Measurements from ENCODE around the gene MT1A. TPM values are rescaled to one million over a fixed set of nuclear protein-coding genes. Genes with fewer than 3 reads are reported as not detected.

The MT1A gene
- total RNA-seq, 1 donor from 2014 or later: 2.1 TPM

DNA sequence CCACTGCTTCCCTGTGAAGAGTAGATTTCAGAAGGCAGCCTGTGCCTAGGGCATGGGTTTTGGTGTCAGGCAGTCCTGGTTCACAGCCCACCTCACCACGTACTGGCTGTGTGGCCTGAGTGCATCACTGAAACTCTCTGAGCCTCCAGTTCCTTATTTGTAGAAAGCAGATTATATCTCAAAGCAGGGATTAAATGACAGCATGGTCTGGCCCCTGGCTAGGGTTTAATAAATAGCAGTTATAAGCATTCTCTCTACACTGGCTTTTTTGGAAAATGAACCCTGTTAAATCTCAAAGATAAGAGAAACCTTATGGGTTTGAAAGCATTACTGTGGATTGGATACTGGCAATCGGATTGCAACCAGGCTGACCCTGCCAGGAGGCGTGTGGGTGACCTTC, 8.9 kb upstream of the MT1A start:
- Mint-ChIP-seq H3K4me3 (no peak overlapping the region), H3K4me1 (peaks cover 36% of the 10 kb centered on the region), H3K9me3 (no peaks in the 10 kb centered on the region), H3K27ac (no peak overlapping the region), H3K36me3 (ENCODE audit: low read depth) (no peaks in the 10 kb centered on the region), H3K27me3 (peaks cover 45% of the 10 kb centered on the region)
- intact Hi-C loops (cut with micrococcal nuclease): no loop called here
- no peak for DNase-seq

DNA sequence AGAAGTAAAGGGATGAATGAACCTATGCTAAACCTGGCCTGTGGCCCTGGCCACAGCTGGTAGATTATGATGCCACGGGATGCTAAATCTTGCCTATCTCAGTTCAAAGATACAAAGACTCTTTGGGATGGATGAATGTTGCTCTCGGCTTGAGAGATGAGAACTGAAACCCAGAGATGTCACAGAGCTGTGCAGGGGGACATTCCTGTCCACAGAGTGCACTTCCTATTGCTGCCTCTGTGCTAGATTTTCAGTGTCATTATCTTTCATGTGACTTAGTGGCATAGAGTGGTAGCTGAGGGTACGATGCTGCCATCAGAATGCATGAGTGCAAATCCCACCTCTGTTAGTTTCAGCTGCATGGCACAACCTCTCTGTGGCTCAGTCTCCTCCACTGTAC, 8.3 kb upstream of the MT1A start:
- H3K36me3 Mint-ChIP-seq (ENCODE audit: low read depth): peaks cover 3% of the 10 kb centered on the region
- DNase-seq: no peak
- intact Hi-C loops (cut with micrococcal nuclease): no loop called here
- peaks cover 51% of the 10 kb centered on the region for H3K27me3 Mint-ChIP-seq
- no peaks in the 10 kb centered on the region for H3K9me3 Mint-ChIP-seq
- peaks cover 37% of the 10 kb centered on the region for H3K4me1 Mint-ChIP-seq
- no peak overlapping the region for H3K27ac Mint-ChIP-seq
- H3K4me3 Mint-ChIP-seq: no peak overlapping the region

DNA sequence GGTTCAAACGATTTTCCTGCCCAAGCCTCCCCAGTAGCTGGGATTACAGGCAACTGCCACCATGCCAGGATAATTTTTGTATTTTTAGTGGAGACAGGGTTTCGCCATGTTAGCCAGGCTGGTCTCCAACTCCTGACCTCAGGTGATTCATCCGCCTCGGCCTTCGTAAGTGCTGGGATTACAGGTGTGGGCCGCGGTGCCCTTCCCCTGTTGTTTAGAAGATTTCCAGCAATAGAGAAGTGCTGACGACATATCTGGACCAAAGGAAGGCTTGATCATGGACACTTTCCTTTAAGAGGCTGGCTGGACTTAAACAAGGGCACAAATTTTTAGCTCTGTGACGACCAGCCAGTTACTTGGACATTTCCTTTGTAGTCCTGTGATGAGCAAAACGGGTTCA, 7.3 kb upstream of the MT1A start:
- H3K9me3 Mint-ChIP-seq: no peaks in the 10 kb centered on the region
- no peak for DNase-seq
- H3K27ac Mint-ChIP-seq: no peak overlapping the region
- peaks cover 35% of the 10 kb centered on the region for H3K4me1 Mint-ChIP-seq
- H3K36me3 Mint-ChIP-seq (ENCODE audit: low read depth): peaks cover 3% of the 10 kb centered on the region
- intact Hi-C loops (cut with micrococcal nuclease): no loop called here
- no peak overlapping the region for H3K4me3 Mint-ChIP-seq
- H3K27me3 Mint-ChIP-seq: peaks cover 58% of the 10 kb centered on the region

DNA sequence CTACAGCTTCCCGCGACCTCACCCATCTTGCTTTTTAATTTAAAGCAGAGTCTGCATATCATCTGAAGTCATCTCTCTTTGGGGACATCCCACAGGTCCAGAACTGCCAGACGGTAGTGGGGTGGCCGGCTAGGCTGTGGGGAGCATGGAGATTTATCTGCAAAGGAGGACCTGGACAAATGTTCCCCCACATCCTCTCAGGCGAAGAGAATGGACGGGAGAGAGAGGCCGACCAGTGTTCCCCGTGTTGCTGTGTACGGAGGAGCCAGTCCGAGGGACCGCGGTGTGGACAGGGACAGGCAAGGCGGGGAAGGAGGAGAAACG, 6.7 kb upstream of the MT1A start:
- Mint-ChIP-seq H3K27me3 (peaks cover 64% of the 10 kb centered on the region), H3K9me3 (no peaks in the 10 kb centered on the region), H3K27ac (no peak overlapping the region), H3K4me1 (peaks cover 33% of the 10 kb centered on the region), H3K4me3 (peak overlapping the region; percentile 74), H3K36me3 (ENCODE audit: low read depth) (peaks cover 3% of the 10 kb centered on the region)
- DNase-seq: no peak
- intact Hi-C loops (cut with micrococcal nuclease): no loop called here

DNA sequence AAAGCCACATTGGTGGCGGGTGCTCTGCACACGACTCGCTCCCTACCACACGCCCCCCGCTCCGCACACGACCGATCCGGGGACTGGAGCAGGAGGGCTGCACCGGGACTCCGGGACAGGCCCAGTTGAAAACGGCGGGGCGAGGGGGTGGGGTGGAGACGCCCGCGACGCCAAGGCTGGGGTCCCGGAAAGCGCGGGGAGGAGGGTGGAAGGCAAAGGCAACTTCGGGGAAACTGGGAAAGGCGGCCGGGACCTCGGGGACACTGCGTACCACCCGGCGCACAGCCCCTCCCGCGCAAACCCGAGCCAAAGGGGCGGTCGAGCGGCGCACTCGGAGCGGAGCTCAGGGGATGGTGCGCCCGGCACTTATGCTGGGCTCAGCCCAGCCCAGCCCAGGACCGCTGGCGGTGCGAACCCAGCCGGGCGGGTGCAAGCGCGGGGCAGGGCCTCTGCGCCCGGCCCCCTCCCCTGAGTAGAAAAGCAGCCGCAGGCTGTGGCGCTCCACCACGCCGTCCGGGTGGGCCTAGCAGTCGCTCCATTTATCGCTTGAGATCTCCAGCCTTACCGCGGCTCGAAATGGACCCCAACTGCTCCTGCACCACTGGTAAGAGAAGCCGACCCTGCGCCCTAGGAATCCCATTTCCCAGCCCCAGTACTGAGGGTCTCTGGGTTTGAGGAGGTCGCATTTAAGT, 6.2 kb upstream of the MT1A start, which contains the start of gene MT1M:
TSS of gene MT1M (plus strand) at position 504 of the 692 bp plus-strand sequence. CDS start at position 577, 73 bp downstream.
- Mint-ChIP-seq H3K36me3 (ENCODE audit: low read depth) (peaks cover 3% of the 10 kb centered on the region), H3K4me3 (peak within 1 kb of the TSS; percentile 74), H3K27ac (no peak within 1 kb of the TSS), H3K4me1 (peaks cover 33% of the 10 kb centered on the region), H3K27me3 (peaks cover 69% of the 10 kb centered on the region), H3K9me3 (no peaks in the 10 kb centered on the region)
- intact Hi-C loops (cut with micrococcal nuclease): no loop called here
- no peak for DNase-seq

DNA sequence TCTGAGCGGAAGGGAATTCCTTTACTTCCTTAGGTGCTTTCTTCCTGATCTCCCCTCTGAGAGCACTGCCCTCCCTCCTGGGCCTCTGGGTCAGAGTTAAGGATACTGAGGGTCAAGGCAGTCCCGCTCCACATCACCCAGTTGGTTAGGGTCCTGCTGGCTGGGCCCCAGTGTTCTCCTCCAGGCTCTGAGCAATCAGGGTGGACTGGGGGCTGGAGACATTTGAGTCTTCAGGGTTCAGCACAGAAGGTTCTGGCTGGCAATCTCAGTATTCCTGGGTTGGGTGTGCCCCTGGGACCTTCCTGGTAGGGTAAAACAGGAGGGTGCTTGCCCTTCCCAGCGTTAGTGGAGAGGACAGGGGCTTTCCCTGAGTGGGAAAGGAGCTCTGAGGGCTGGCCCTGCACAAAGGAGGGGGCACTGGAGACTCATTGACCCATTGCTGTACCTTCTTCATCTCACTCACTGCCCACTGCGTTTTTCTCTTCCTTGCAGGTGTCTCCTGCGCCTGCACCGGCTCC, 5.6 kb upstream of the MT1A start:
- Mint-ChIP-seq H3K27me3 (peaks cover 76% of the 10 kb centered on the region), H3K27ac (no peak overlapping the region), H3K36me3 (ENCODE audit: low read depth) (peaks cover 3% of the 10 kb centered on the region), H3K4me3 (peak overlapping the region; percentile 66), H3K9me3 (no peaks in the 10 kb centered on the region), H3K4me1 (peaks cover 36% of the 10 kb centered on the region)
- intact Hi-C loops (cut with micrococcal nuclease): no loop called here
- no peak for DNase-seq

DNA sequence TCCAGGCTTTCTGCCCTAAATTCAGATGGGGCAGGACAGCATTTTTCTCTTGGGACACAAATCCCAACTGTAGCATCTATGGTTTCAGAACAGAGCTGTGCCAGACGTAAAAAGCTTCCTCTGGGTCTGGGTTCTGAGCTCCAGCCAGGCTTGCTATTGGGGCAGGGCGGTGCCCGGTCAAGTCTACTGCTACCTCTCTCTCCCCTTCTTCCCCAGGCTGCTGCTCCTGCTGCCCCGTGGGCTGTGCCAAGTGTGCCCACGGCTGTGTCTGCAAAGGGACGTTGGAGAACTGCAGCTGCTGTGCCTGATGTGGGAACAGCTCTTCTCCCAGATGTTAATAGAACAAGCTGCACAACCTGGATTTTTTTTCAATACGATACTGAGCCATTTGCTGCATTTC, 4.9 kb upstream of the MT1A start:
- Mint-ChIP-seq H3K36me3 (ENCODE audit: low read depth) (peaks cover 3% of the 10 kb centered on the region), H3K4me1 (peaks cover 38% of the 10 kb centered on the region), H3K4me3 (no peak overlapping the region), H3K9me3 (no peaks in the 10 kb centered on the region), H3K27me3 (peaks cover 79% of the 10 kb centered on the region), H3K27ac (no peak overlapping the region)
- intact Hi-C loops (cut with micrococcal nuclease): no loop called here
- no peak for DNase-seq

DNA sequence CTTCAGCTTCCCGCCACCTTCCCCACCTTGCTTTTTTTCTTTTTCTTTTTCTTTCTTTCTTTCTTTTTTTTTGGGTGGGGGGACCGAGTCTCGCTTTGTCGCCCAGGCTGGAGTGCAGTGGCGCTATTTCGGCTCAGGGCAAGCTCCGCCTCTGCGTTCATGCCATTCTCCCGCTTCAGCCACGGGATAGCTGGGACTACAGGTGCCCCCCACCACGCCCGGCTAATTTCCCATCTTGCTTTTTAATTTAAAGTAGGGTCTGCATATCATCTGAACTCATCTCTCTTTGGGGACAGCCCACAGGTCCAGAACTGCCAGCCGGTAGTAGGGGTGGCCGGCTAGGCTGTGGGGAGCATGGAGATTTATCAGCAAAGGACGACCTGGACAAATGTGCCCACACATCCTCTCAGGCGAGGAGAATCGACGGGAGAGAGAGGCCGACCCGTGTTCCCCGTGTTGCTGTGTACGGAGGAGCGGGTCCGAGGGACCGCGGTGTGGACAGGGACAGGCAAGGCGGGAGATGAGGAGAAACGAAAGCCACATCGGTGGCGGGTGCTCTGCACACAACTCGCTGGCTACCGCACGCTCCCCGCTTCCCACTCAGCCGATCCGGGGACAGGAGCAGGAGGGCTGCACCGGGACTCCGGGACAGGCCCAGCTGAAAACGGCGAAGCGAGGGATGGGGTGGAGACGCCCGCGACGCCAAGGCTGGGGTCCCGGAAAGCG, 3.6 kb upstream of the MT1A start:
- DNase-seq: no peak
- no peak overlapping the region for H3K27ac Mint-ChIP-seq
- peaks cover 3% of the 10 kb centered on the region for H3K36me3 Mint-ChIP-seq (ENCODE audit: low read depth)
- H3K4me1 Mint-ChIP-seq: peaks cover 37% of the 10 kb centered on the region
- intact Hi-C loops (cut with micrococcal nuclease): no loop called here
- H3K9me3 Mint-ChIP-seq: no peaks in the 10 kb centered on the region
- H3K27me3 Mint-ChIP-seq: peaks cover 90% of the 10 kb centered on the region
- H3K4me3 Mint-ChIP-seq: peak overlapping the region; percentile 81

DNA sequence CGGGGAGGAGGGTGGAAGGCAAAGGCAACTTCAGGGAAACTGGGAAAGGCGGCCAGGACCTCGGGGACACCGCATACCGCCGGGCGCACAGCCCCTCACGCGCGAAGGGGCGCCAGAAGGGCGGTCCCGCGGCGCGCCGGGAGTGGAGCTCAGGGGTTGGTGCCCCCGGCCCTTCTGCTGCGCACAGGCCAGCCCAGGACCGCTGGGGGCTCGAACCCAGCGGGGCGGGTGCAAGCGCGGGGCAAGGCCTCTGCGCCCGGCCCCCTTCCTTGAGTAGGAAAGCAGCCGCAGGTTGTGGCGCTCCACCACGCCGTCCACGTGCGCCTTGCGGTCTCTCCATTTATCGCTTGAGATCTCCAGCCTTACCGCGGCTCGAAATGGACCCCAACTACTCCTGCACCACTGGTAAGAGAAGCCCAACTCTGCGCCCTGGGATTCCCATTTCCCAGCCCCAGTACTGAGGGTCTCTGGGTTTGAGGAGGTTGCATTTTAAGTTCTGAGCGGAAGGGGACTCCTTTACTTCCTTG, 3.0 kb upstream of the MT1A start:
- Mint-ChIP-seq H3K4me3 (peak overlapping the region; percentile 81), H3K27ac (no peak overlapping the region), H3K27me3 (peaks cover 90% of the 10 kb centered on the region), H3K9me3 (no peaks in the 10 kb centered on the region), H3K36me3 (ENCODE audit: low read depth) (peaks cover 3% of the 10 kb centered on the region), H3K4me1 (peaks cover 31% of the 10 kb centered on the region)
- DNase-seq: peak; percentile 73
- intact Hi-C loops (cut with micrococcal nuclease): no loop called here

DNA sequence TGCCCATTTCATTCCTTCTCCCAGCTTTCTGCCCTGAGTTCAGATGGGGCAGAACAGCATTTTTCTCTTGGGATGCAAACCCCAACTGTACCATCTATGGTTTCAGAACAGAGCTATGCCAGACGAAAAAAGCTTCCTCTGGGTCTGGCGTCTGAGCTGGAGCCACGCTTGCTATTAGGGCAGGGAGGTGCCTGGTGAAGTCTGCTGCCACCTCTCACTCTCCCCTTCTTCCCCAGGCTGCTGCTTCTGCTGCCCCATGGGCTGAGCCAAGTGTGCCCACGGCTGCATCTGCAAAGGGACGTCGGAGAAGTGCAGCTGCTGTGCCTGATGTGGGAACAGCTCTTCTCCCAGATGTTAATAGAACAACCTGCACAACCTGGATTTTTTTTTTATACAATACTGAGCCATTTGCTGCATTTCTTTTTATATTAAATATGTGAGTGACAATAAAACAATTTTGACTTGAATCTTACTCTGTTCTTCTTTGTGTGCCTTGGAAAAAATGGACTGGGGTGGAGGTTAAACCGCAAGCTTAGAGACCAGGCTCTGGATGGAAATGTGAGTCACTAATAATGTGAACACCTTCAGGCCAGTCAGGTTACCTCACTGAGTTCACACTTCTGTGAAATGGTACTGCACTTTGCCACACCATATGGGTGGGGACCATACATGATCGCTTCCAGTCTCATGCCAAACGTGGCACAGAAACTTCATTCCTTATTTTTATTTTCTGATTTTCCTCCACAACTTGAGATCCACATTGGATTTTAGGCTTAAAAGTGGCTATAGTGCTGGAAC, 1.7 kb upstream of the MT1A start:
- no peak overlapping the region for H3K27ac Mint-ChIP-seq
- peaks cover 3% of the 10 kb centered on the region for H3K36me3 Mint-ChIP-seq (ENCODE audit: low read depth)
- intact Hi-C loops (cut with micrococcal nuclease): no loop called here
- no peak for DNase-seq
- no peak overlapping the region for H3K4me3 Mint-ChIP-seq
- H3K4me1 Mint-ChIP-seq: peaks cover 27% of the 10 kb centered on the region
- H3K9me3 Mint-ChIP-seq: no peaks in the 10 kb centered on the region
- H3K27me3 Mint-ChIP-seq: peaks cover 86% of the 10 kb centered on the region

DNA sequence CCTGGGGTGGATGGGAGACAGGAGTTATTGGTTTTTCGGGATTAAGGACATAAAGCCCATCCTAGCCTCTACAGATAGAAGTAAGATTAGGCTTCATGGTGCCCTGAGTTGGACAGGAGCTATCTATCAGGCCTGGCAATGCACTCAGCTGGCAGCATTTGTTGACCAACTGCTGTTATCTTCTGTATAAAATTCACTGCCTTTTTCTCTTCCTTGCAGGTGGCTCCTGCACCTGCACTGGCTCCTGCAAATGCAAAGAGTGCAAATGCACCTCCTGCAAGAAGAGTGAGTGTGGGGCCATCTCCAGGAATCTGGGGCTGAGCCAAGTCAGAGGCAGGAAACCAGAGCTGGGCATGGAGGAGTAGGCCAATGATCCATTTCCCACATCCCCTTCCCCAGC, 579 bp downstream of the MT1A start:
- peaks cover 35% of the 10 kb centered on the region for H3K4me1 Mint-ChIP-seq
- H3K4me3 Mint-ChIP-seq: no peak overlapping the region
- no peaks in the 10 kb centered on the region for H3K9me3 Mint-ChIP-seq
- peaks cover 3% of the 10 kb centered on the region for H3K36me3 Mint-ChIP-seq (ENCODE audit: low read depth)
- no peak for DNase-seq
- H3K27me3 Mint-ChIP-seq: peaks cover 74% of the 10 kb centered on the region
- intact Hi-C loops (cut with micrococcal nuclease): no loop called here
- H3K27ac Mint-ChIP-seq: no peak overlapping the region

DNA sequence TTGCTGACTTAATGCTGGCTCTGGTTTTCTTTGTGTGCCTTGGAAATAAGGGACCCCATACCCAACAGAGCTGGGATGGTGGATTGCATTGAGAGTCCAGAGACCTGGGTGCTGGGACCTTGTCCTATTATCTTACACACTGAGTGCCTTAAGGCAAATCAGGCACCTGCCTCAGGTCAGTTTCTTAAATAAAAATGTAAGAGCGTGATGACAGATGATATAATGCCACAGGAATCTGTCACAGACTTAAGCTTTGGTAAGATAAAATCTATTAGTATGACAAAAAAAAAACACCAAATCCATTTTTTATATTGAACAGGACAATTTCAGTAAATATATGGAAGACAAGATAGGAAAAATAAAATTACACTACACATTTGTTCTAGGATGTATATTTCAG, 1.6 kb downstream of the MT1A start:
- no peaks in the 10 kb centered on the region for H3K9me3 Mint-ChIP-seq
- DNase-seq: no peak
- no peak overlapping the region for H3K27ac Mint-ChIP-seq
- H3K27me3 Mint-ChIP-seq: peaks cover 68% of the 10 kb centered on the region
- H3K4me1 Mint-ChIP-seq: peaks cover 34% of the 10 kb centered on the region
- no peaks in the 10 kb centered on the region for H3K36me3 Mint-ChIP-seq (ENCODE audit: low read depth)
- H3K4me3 Mint-ChIP-seq: no peak overlapping the region
- intact Hi-C loops (cut with micrococcal nuclease): no loop called here

DNA sequence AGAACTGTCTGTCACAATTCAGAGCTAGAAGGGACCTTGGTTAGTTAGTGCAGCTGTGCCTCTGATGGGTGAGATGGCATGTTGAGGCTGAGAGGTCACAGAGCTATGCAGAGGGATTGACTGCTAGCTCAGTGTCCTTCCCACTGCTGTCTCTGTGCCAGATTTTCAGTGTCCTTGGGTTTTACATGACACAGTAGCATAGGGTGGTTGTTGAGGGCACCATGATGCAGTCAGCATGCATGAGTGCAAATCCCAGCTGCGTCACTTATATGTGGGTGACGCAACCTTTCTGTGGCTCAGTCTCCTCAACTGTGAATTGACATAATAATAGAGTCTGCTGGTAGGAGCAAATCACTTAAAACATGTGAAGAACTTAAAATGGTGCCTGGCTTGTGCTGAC, 2.7 kb downstream of the MT1A start:
- Mint-ChIP-seq H3K9me3 (no peaks in the 10 kb centered on the region), H3K27ac (no peak overlapping the region), H3K4me3 (no peak overlapping the region), H3K27me3 (peaks cover 68% of the 10 kb centered on the region), H3K36me3 (ENCODE audit: low read depth) (no peaks in the 10 kb centered on the region), H3K4me1 (peaks cover 27% of the 10 kb centered on the region)
- intact Hi-C loops (cut with micrococcal nuclease): no loop called here
- DNase-seq: no peak
